WERI-Rb-1 (cell line): Measurements from ENCODE around the gene TSPEAR.
A peak's percentile ranks its signal among the peaks of the same experiment; 100 is the strongest.
"Not testable (repeated sequence)": the region's sequence is repeated elsewhere in the genome, so short reads cannot be mapped to it uniquely, and the experiment has no call there.

Experiments used
- DNase-seq: peaks from one replicate; pipeline ENCODE4 v3.0.0-alpha.2; 2020
- H3K27ac ChIP-seq: fragments of 250-450 bp; sonication (Bioruptor Pico); 2 replicates; pipeline ENCODE4 v1.5.1; 2020; ENCODE audit warnings: mild to moderate bottlenecking, moderate library complexity
- H3K27me3 ChIP-seq: fragments of 250-450 bp; sonication (Bioruptor Pico); 2 replicates; pipeline ENCODE4 v1.5.1; 2021; ENCODE audit warnings: mild to moderate bottlenecking, low read depth, moderate library complexity; ENCODE audit not compliant: insufficient read depth, severe bottlenecking
- H3K36me3 ChIP-seq: fragments of 250-450 bp; sonication (Bioruptor Pico); 2 replicates; pipeline ENCODE4 v1.5.1; 2020; ENCODE audit warnings: mild to moderate bottlenecking, moderate library complexity
- H3K4me3 ChIP-seq: 2 replicates; pipeline ENCODE4 v1.5.1; 2011; ENCODE audit warnings: low read depth, mild to moderate bottlenecking, control low read depth, low read length
- H3K9me3 ChIP-seq: fragments of 250-450 bp; sonication (Bioruptor Pico); 2 replicates; pipeline ENCODE4 v1.5.1; 2021; ENCODE audit warnings: mild to moderate bottlenecking, moderate library complexity; ENCODE audit not compliant: severe bottlenecking
- TF ChIP-seq, protein P1 (sequence below): IDR thresholded peaks from 2 replicates; pipeline ENCODE4 v1.5.1; 2011; ENCODE audit warnings: low read depth, mild to moderate bottlenecking, control low read depth, inconsistent platforms, low read length

Gene TSPEAR

GRCh38 chr21:44697811-44698734 is 13.3 kb downstream of the TSPEAR start:
- peaks cover 10% of the 10 kb centered on the region for H3K9me3 ChIP-seq
- H3K36me3 ChIP-seq, result no peaks in the 10 kb centered on the region
- TF ChIP-seq, protein P1, sequence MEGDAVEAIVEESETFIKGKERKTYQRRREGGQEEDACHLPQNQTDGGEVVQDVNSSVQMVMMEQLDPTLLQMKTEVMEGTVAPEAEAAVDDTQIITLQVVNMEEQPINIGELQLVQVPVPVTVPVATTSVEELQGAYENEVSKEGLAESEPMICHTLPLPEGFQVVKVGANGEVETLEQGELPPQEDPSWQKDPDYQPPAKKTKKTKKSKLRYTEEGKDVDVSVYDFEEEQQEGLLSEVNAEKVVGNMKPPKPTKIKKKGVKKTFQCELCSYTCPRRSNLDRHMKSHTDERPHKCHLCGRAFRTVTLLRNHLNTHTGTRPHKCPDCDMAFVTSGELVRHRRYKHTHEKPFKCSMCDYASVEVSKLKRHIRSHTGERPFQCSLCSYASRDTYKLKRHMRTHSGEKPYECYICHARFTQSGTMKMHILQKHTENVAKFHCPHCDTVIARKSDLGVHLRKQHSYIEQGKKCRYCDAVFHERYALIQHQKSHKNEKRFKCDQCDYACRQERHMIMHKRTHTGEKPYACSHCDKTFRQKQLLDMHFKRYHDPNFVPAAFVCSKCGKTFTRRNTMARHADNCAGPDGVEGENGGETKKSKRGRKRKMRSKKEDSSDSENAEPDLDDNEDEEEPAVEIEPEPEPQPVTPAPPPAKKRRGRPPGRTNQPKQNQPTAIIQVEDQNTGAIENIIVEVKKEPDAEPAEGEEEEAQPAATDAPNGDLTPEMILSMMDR, result no peak
- DNase-seq, result peak; percentile 23
- no peak overlapping the region for H3K4me3 ChIP-seq
- H3K27ac ChIP-seq, result no peak overlapping the region
- H3K27me3 ChIP-seq, result no peaks in the 10 kb centered on the region

DNA sequence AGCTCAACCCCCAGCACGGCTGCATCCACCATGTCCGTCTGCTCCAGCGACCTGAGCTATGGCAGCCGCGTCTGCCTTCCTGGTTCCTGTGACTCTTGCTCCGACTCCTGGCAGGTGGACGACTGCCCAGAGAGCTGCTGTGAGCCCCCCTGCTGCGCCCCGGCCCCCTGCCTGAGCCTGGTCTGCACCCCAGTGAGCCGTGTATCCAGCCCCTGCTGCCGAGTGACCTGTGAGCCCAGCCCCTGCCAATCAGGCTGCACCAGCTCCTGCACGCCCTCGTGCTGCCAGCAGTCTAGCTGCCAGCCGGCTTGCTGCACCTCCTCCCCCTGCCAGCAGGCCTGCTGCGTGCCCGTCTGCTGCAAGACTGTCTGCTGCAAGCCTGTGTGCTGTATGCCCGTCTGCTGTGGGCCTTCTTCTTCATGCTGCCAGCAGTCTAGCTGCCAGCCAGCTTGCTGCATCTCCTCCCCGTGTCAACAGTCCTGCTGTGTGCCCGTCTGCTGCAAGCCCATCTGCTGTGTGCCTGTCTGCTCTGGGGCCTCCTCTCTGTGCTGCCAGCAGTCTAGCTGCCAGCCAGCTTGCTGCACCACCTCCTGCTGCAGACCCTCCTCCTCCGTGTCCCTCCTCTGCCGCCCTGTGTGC is 14.1 kb downstream of the TSPEAR start, which contains the start of gene KRTAP10-12:
Gene KRTAP10-12, plus strand, starts transcription at position 1 of the 639 bp plus-strand sequence. Its CDS starts 30 bp downstream, at position 31.
- not testable (repeated sequence) for H3K27me3 ChIP-seq, H3K36me3 ChIP-seq, H3K4me3 ChIP-seq, H3K27ac ChIP-seq, DNase-seq
- peaks cover 15% of the 10 kb centered on the region for H3K9me3 ChIP-seq

- no peak overlapping the region for H3K27ac ChIP-seq
- H3K9me3 ChIP-seq, result peaks cover 17% of the 10 kb centered on the region
- TF ChIP-seq, protein P1, result no peak
- no peaks in the 10 kb centered on the region for H3K36me3 ChIP-seq
- no peaks in the 10 kb centered on the region for H3K27me3 ChIP-seq
- DNase-seq, result peak; percentile 4
- H3K4me3 ChIP-seq, result no peak overlapping the region
These were observed 14.8 kb downstream of the TSPEAR start for GRCh38 chr21:44696572-44696971.

DNA sequence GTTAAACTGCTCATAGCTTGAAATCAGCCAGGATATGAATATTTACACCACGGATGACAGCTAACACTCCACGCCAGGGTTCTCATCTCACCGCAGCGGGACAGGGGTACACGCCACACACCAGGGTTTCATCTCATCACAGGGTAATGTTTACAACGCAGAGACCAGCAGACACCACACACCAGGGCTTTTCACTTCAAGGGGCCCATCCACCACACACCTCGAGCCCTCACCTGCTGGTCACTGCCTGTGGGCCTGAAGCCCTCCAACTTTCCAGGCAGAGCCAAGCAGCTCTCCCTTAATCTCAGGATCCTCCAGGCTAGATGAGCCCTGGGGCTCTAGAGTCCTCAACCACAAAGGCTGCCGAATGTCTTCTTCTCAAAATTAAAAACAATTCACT is 15.7 kb downstream of the TSPEAR start:
- H3K4me3 ChIP-seq, result no peak overlapping the region
- H3K27ac ChIP-seq, result no peak overlapping the region
- no peaks in the 10 kb centered on the region for H3K36me3 ChIP-seq
- H3K27me3 ChIP-seq, result no peaks in the 10 kb centered on the region
- DNase-seq, result peak; percentile 3
- TF ChIP-seq, protein P1, result no peak
- H3K9me3 ChIP-seq, result peaks cover 17% of the 10 kb centered on the region

- no peak overlapping the region for H3K27ac ChIP-seq
- H3K27me3 ChIP-seq, result no peaks in the 10 kb centered on the region
- peaks cover 17% of the 10 kb centered on the region for H3K9me3 ChIP-seq
- TF ChIP-seq, protein P1, result no peak
- H3K4me3 ChIP-seq, result no peak overlapping the region
- DNase-seq, result peak; percentile 4
- no peaks in the 10 kb centered on the region for H3K36me3 ChIP-seq
These were observed 16.2 kb downstream of the TSPEAR start for GRCh38 chr21:44695184-44695583.

DNA sequence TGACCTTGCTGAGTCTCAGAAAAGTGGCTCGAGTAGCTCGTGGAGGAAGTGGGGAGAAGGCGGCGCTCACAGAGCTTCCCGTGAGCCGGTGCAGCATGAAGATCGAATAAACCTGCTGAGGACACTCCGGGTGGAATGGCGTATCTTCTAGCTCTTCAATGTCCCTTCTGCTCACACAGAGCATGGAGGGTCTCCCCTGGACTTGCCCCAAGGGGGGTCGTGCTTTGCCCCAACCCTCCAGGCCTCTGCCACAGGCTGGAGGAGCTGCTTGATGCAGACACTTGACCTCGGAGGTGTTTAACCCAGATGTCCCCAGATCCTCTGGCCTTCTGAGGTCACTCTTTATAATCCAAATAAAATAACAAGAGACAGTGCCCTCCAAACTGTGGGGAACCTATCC is 16.6 kb downstream of the TSPEAR start:
- Histone ChIP-seq H3K27ac (no peak overlapping the region), H3K36me3 (no peaks in the 10 kb centered on the region), H3K27me3 (no peaks in the 10 kb centered on the region), H3K9me3 (peaks cover 17% of the 10 kb centered on the region), H3K4me3 (no peak overlapping the region)
- no peak for DNase-seq
- TF ChIP-seq, protein P1, result no peak
